ENCODE results near the gene TMIGD1.

The TMIGD1 gene, protein sequence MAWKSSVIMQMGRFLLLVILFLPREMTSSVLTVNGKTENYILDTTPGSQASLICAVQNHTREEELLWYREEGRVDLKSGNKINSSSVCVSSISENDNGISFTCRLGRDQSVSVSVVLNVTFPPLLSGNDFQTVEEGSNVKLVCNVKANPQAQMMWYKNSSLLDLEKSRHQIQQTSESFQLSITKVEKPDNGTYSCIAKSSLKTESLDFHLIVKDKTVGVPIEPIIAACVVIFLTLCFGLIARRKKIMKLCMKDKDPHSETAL

GRCh38 chr17:30333503-30334360 lies at the start of gene TMIGD1:
Gene TMIGD1 (minus strand): TSS chr17:30334057. CDS start chr17:30332133, 1,924 bp downstream.
- DNase-seq (ENCODE audit: low spot score) = no peak

DNA sequence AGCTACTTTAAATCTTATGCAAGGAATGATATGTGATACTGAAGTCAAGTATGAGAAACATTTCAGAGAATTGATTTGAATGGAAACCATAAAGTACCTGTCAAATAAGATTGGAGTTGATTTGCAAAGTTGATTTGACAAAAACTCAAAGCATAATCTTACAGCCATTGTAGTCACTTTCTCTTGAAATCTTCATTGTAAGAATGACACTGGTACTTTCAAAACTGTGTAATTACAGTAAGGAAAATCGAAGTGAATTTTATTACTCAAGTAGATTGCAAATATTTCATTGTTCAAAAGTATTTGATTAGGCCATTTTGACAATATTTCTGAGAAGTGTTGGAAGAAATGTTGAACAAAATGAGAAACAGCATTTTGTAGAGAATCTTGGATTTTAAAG lies 48.5 kb upstream of the TMIGD1 start:
- DNase-seq (ENCODE audit: low spot score) = no peak

- DNase-seq (ENCODE audit: low spot score) = no peak
These were observed 47.4 kb upstream of the TMIGD1 start for GRCh38 chr17:30381340-30381659.

DNA sequence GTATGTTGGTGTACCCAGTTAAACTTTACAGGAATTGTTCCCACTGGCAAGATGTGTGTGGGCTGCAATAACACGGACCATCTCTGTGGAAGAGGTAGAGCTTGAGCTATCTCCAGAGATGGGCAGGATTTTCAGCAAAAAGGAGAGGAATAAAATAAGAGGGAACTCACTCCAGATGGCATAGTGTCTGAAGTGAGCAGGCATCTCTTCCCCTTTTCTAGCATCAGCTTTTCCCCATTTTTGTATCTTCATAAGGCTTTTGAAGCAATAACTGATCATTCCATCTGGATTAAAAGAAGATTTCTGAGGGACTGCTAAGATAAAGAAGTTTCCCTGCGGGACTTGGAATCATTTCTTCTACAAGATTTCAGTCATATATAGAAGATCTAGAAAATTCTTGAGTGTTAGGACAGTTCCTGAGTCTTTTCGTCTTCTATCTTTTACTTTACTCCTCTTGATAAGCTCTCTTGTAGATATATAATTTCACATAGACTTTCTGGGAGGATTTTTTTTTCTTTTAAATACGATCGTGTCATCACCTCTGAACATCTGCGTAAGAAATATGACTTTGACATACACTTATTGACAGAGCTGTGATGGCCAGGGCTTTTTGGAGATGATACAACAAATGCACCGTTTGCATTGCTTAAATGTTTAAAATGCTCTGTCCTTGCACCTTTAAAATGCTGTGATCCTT lies 46.9 kb upstream of the TMIGD1 start:
- DNase-seq (ENCODE audit: low spot score) = no peak

DNA sequence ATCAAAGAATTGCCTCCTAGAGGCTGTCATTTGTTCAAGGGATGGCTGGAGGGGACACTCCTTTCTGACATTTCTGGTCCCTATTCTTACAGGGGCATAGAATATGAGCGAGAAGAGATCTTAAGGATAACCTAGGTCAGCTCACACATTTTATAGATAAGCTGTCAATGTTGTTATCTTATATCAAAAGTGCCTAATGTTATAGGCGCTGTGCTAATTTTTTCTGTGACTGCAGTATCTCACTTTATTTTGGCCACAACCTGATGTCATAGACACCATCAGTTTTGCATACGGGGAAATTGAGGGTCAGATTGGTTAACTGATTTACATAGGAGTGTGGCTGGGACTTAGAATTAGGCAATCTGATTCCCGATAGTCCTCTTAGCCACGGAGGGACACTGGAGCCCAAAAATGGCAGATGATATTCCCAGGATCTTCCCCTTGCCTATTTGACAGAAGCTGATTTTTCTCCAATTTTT lies 46.1 kb upstream of the TMIGD1 start:
- peak; percentile 36 for DNase-seq (ENCODE audit: low spot score)

DNA sequence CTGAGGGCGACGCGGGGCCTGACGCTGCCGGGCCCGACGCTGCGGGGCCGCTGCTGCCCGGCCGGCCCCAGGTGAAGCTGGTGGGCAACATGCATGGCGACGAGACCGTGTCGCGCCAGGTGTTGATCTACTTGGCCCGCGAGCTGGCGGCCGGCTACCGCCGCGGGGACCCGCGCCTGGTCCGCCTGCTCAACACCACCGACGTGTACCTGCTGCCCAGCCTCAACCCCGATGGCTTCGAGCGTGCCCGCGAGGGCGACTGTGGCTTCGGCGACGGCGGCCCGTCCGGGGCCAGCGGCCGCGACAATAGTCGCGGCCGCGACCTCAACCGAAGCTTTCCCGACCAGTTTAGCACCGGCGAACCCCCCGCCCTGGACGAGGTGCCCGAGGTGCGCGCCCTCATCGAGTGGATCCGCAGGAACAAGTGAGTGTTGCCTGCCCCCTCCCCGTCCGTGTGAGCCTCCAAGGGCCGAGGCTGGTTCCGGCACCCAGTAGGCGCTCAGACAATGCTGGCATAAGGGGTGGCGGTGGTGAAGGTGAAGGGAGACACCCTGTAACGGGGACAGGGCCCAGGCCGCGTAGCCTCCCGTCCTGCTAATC lies 45.5 kb upstream of the TMIGD1 start:
- peak; percentile 28 for DNase-seq (ENCODE audit: low spot score)

GRCh38 chr17:30378825-30379302 lies 45.0 kb upstream of the TMIGD1 start, which contains the start of gene CPD:
Gene CPD (plus strand): TSS chr17:30378927. CDS start chr17:30378981, 54 bp downstream.
- peak; percentile 95 for DNase-seq (ENCODE audit: low spot score)

GRCh38 chr17:30378241-30378824 lies 44.5 kb upstream of the TMIGD1 start:
- DNase-seq (ENCODE audit: low spot score) = no peak

GRCh38 chr17:30377574-30378240 lies 43.9 kb upstream of the TMIGD1 start:
- DNase-seq (ENCODE audit: low spot score) = no peak

GRCh38 chr17:30376621-30377452 lies 43.0 kb upstream of the TMIGD1 start:
- peak; percentile 66 for DNase-seq (ENCODE audit: low spot score)

GRCh38 chr17:30375661-30376060 lies 41.8 kb upstream of the TMIGD1 start:
- DNase-seq (ENCODE audit: low spot score) = no peak

GRCh38 chr17:30372755-30373154 lies 38.9 kb upstream of the TMIGD1 start:
- peak; percentile 51 for DNase-seq (ENCODE audit: low spot score)

- DNase-seq (ENCODE audit: low spot score) = no peak
These were observed 36.1 kb upstream of the TMIGD1 start for GRCh38 chr17:30369995-30370394.

GRCh38 chr17:30368912-30369720 lies 35.3 kb upstream of the TMIGD1 start:
- DNase-seq (ENCODE audit: low spot score) = no peak

DNA sequence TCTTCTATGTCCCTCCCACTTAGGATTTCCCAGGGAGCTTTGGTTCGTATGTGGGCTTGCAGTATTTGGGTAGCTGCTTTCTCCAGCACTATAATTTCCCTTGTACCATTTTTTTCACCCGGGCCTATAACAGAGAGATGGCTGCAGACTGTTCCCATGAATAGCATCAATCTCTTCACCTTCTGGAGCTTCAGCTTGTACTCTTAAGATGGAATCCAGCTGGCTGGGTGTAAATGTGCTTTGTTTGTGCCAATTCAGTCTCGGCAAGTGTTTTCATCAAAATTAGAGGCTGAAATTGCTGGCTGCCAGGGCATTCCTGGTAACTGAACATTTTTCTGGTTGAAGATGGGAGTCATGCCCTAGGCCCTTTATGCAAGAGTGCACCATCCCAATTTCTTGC lies 32.7 kb upstream of the TMIGD1 start:
- no peak for DNase-seq (ENCODE audit: low spot score)

GRCh38 chr17:30363715-30364202 lies 29.9 kb upstream of the TMIGD1 start:
- DNase-seq (ENCODE audit: low spot score) = no peak

GRCh38 chr17:30361766-30362279 lies 28.0 kb upstream of the TMIGD1 start:
- no peak for DNase-seq (ENCODE audit: low spot score)

- no peak for DNase-seq (ENCODE audit: low spot score)
These were observed 26.4 kb upstream of the TMIGD1 start for GRCh38 chr17:30360086-30360808.
